DMS114 treated with DMSO at 0.1 percent for 48 hours (cell line): ENCODE data around the gene TRIM15.
"Not testable (repeated sequence)": the region's sequence is repeated elsewhere in the genome, so short reads cannot be mapped to it uniquely, and the experiment has no call there.

Experiments used
- DNase-seq: peaks from one replicate; lab custom pipeline; 2025; ENCODE audit not compliant: unreplicated experiment; lab: John Stamatoyannopoulos, UW

Gene TRIM15

DNA sequence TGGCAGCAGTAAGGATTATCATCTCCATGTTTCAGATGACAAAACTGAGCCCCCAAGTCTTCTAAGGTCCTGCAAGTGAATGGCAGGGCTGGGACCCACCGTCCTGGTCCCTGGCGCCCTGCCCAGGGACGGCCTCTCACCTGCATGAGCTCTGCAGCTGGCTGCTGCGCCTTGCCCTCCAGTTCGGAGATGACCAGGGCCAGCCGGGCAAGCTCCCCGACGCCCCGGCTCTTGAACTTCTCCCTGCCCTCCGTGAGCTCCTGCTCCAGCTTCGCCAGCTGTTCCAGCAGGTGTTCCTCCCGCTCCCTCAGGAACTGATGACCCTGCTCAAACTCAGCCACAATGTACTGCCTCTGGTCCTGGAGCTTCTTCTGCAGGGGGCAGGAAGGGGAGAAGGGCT lies 33.0 kb downstream of the TRIM15 start:
- no peak for DNase-seq

GRCh38 chr6:30198166-30199084 lies 35.1 kb downstream of the TRIM15 start:
- DNase-seq: no peak

DNA sequence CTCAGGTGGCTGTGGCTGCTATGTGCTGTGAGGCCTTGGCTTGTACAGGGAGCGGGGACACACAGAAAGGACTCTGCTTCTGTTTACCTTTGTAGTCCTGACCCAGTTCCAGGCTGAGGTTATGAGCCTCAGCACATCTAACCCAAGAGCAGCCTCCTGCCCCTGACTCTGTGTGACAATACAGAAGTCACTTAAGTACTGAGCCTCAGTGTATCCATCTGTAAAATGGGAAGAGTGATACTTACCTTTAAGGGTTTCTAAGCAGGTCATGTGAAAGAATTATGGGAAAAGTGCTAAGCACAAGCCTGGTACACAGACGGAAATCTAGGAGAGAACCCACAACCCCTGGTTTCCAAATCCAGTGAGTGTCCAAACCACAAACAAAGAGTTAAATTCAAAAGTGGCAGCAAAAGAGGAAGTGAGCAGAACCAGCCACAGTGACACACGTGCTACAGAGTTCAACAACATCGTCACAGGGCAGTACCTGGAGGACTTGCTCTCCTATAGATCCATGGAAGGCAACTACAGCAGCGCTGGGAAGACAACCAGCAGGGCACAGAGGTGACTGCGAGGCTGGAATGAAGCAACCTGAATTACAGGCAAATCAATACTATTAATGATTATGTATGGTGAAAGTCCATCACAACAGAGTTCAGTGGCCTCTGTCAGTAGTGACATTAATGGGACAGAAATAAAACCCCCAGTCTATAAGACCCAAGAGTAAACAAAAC lies 37.4 kb downstream of the TRIM15 start:
- no peak for DNase-seq

DNA sequence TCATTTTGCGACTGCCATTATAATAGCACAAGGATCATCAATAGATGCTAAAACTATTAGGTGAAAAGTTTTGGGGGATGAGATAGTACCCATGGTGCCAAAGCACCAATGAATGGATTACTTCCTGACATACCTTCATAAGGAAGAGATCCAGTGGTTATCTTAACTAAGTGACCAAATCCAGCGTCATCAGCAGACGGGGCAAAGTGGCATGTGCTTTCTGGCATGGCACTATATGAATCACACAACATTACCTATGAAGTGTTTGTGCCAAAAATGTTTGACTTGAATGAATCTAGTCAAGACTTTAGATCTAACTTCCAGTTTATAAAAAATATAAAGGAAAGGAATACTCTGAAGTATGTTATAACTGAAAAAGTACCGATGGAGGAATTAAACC lies 39.0 kb downstream of the TRIM15 start:
- DNase-seq: no peak

DNA sequence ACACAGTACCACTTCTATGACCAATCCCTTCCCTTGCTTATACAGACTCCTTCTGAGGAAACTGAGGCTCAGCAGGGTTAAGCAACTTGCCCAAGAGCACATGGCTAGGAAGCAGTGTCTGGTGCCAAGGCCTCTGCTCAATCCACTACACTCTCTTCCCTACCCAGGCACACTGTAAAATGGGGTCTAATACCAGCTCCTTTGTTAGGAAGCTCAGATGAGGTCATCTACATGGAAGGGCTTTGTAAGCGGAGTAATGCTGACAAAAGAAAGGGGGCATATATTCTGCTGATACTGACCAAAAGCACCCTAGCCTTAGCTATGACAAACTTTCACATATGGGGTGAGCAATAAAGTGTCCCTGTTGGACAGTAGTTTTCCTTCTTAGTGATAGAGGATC lies 40.8 kb downstream of the TRIM15 start:
- no peak for DNase-seq

GRCh38 chr6:30206152-30206551 lies 42.8 kb downstream of the TRIM15 start:
- no peak for DNase-seq

DNA sequence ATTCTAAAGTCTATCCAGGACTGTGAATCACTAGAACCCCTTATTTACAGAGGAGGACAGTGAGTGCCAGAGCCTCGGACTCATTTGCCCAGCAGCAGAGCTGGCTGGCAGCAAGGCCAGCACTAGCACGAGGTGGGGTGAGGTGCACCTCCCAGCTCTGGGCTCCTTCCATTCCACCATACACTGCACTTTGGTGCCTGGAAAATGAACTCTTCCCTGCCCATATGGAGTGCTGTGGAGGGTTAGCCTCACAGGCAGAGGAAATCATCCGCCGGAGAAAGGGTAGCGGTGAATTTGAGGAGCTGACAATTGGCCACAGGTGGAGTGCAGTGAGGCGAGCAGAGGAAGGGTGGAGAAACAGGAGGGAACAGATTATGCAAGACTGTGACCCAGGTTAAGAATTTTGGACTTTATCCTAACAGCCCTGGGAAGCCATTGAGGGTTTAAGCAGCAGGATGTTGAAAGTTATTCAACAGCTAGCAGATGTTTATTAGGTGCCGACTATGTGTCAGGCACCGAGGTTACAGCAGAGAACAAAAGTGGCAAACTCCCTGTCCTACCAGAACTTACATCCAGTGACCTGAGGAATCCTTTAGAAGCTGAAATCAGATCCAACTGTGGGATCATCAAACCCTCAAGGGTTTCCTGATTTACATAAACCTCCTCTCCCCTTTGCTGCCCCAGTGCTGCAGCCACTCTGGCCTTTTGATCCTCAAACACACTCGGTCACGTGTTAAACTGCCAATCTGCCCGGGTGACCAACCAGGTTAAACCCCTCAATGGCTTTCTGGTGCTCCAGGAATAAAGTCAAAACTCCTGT lies 43.7 kb downstream of the TRIM15 start:
- no peak for DNase-seq

DNA sequence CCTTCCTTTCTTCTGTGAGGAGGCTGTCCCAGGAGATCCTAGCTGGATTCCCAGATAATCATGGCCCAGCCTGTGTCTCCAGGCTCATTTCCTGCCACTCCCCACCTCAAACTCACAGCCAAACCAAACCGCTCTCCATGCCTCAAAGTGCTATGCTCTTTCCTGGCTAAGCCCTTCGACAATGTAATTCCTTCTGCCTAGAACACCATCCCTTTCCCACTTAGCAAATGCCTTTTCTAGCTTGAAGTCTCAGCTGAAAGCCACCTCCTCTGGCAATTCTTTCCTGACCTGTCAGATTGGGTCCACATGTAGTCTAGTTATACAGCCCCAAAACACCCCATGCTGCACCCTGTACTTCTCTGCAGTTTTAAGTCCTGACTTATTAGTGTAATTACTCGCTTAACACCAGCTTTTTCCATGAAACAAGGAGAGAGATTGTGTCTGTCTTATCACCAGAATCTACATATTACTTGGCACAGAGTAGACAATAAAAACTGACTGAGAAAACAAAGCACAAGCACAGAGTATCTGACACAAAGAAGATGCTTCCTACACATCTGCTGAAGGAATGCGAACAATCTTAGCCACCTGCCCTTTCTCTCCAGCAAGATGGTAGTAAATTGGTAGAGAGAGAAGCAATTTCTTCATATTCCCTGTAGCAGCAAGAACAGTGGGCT lies 44.4 kb downstream of the TRIM15 start:
- no peak for DNase-seq

DNA sequence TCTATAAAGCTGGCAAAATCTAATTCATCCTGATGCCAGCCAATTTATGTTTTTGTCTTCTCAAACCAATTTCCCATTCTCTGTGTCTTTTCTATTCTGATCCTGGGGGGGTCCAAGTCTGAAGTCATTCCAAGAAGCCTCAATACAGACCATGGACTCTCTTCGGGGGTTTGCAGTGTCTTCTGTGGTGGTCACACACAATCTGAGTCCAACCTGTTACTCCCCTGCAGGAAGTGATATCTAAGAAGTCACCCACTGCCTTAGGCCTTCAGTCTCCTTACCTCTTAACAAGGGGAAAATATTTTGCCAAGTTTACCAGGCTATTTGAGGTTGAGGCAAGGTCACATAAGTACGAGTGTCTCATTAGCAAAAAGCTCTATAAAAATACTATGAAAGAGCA lies 48.0 kb downstream of the TRIM15 start:
- no peak for DNase-seq

DNA sequence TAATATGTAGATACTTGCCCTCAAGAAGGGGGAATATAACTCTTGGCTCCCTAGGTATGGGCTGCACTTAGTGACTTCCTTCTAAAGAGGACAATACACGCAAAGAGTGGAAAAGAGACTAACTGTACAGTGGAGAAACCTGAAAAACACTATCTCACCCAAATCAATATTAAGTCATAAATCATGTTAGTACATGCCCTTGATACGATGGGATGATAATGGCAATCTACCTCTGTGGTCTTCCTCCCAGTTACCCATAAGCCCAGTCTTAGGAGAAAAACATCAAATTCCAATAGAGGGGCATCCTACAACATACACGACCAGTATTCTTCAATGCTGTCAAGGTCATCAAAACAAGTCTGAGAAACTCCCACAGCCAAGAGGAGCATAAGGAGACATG lies 48.6 kb downstream of the TRIM15 start:
- no peak for DNase-seq

GRCh38 chr6:30212865-30213666 lies 49.7 kb downstream of the TRIM15 start, which contains the start of gene TRIM26:
TSS of gene TRIM26 (minus strand) at chr6:30213406. CDS start at chr6:30199103, 14,303 bp downstream.
- peak; percentile 98 for DNase-seq

DNA sequence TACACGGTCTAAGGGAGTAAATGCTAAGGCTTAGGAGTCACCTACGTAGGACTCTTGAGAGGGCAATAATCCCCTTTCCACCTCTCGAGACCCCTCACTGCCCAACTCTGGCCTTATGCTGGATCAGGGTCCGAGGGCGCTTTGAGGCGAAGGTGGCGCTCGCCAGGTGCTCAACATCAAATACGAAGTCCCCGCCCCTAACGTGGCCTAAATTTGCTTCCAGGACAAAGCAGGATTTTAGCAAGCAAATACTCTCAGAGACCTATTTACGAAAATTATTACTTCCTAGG lies 50.3 kb downstream of the TRIM15 start:
- DNase-seq: no peak

GRCh38 chr6:30213957-30214656 lies 50.8 kb downstream of the TRIM15 start:
- peak; percentile 56 for DNase-seq

DNA sequence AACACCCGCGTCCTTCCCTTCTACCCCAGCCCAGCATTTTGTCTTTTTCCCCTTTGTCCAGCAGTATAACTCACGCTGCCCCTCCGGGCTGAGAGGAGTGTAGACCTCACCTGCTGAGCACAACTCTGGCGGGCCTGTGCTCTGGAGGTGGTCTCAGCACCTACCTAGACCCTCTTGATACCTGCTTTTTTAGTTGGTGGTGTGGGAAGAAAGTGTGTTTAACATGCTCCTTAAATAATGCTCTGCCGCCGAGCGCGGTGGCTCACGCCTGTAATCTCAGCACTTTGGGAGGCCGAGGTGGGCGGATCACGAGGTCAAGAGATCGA lies 51.3 kb downstream of the TRIM15 start:
- DNase-seq: no peak

- no peak for DNase-seq
Measured at GRCh38 chr6:30216096-30216495, 52.8 kb downstream of the TRIM15 start.

GRCh38 chr6:30219244-30219643 lies 55.9 kb downstream of the TRIM15 start:
- DNase-seq: peak; percentile 75

- not testable (repeated sequence) for DNase-seq
Measured at GRCh38 chr6:30221395-30221794, 58.0 kb downstream of the TRIM15 start.

- DNase-seq: not testable (repeated sequence)
Measured at GRCh38 chr6:30221956-30222355, 58.6 kb downstream of the TRIM15 start.
